H1 (cell line): Measurements from ENCODE around the gene CDH8. TPM values are rescaled to one million over a fixed set of nuclear protein-coding genes. Genes with fewer than 3 reads are reported as not detected.

ENCODE experiments used
- CTCF ChIA-PET: fragments of 300-600 bp; sonication (Branson Sonifier 250); formaldehyde crosslinking; loops from one replicate; lab custom pipeline; 2021; ENCODE audit not compliant: partially characterized antibody; lab: Charles Lee
- POLR2A ChIA-PET: fragments of 300-600 bp; sonication (Branson Sonifier 250); formaldehyde crosslinking; loops from one replicate; lab custom pipeline; 2021; ENCODE audit warnings: inconsistent platforms; ENCODE audit not compliant: partially characterized antibody; lab: Charles Lee
- DNase-seq, 2 experiments: peaks; one replicate each; pipeline versions ENCODE4 v3.0.0 to v3.0.0-alpha.2; 2010 to 2022; ENCODE audit warnings: low spot score in 2 of 2, low read depth in 1 of 2, mixed read lengths in 1 of 2
- FAIRE-seq: peaks from 2 replicates; lab custom pipeline; 2011; peaks lifted over from hg19 to GRCh38; lab: Jason Lieb, UNC
- H2AFZ ChIP-seq: 2 replicates; pipeline ENCODE4 v1.8.1; 2012; ENCODE audit warnings: low read length, inconsistent platforms
- H2AK5ac ChIP-seq: 2 replicates; pipeline ENCODE4 v1.6.1; 2013; ENCODE audit warnings: low read depth, low read length
- H2BK120ac ChIP-seq: replicated peaks from 2 replicates; pipeline ENCODE3; 2013; ENCODE audit warnings: low read depth, low read length, inconsistent platforms
- H2BK12ac ChIP-seq: 2 replicates; pipeline ENCODE4 v1.6.1; 2013; ENCODE audit warnings: low read depth, low read length
- H2BK15ac ChIP-seq: 2 replicates; pipeline ENCODE4 v1.6.1; 2013; ENCODE audit warnings: low read length
- H2BK20ac ChIP-seq: 2 replicates; pipeline ENCODE4 v1.6.1; 2013; ENCODE audit warnings: low read length
- H2BK5ac ChIP-seq: 2 replicates; pipeline ENCODE4 v1.6.1; 2013; ENCODE audit warnings: low read depth, low read length
- H3K14ac ChIP-seq: 2 replicates; pipeline ENCODE4 v1.6.1; 2013; ENCODE audit warnings: inconsistent platforms; ENCODE audit not compliant: insufficient read length
- H3K18ac ChIP-seq: 2 replicates; pipeline ENCODE4 v1.6.1; 2013; ENCODE audit warnings: low read length; ENCODE audit errors: extremely low read depth
- H3K23ac ChIP-seq: 2 replicates; pipeline ENCODE4 v1.6.1; 2013; ENCODE audit warnings: inconsistent platforms; ENCODE audit not compliant: insufficient read length
- H3K23me2 ChIP-seq: 2 replicates; pipeline ENCODE4 v1.6.1; 2013; ENCODE audit warnings: low read depth, low read length
- H3K27ac ChIP-seq: 2 replicates; pipeline ENCODE4 v1.6.1; 2011; ENCODE audit warnings: low read depth, low read length, inconsistent platforms
- H3K27me3 ChIP-seq, 4 experiments: replicated peaks in 1 of 4; 1 replicate in 1 of 4; 2 replicates in 3 of 4; pipeline versions ENCODE4 v1.6.1 to v1.8.1; 2011 to 2013; ENCODE audit warnings: low read length in 3 of 4, mild to moderate bottlenecking in 3 of 4, inconsistent platforms in 2 of 4, mixed read lengths in 2 of 4, moderate library complexity in 1 of 4; ENCODE audit not compliant: control insufficient read depth in 3 of 4, insufficient read depth in 3 of 4; ENCODE audit errors: extremely low read depth in 1 of 4
- H3K36me3 ChIP-seq, 4 experiments: 2 replicates each; pipeline versions ENCODE4 v1.6.1 to v1.8.1; 2011 to 2013; ENCODE audit warnings: mild to moderate bottlenecking in 4 of 4, low read length in 3 of 4, moderate library complexity in 2 of 4, control low read depth in 1 of 4, inconsistent platforms in 1 of 4; ENCODE audit not compliant: insufficient read depth in 4 of 4, control insufficient read depth in 2 of 4
- H3K4ac ChIP-seq: replicated peaks from 2 replicates; pipeline ENCODE3; 2013; ENCODE audit warnings: low read length, low read depth, mixed read lengths, inconsistent platforms; ENCODE audit not compliant: insufficient read length
- H3K4me1 ChIP-seq, 4 experiments: replicated peaks in 1 of 4; 1 replicate in 1 of 4; 2 replicates in 3 of 4; pipeline versions ENCODE4 v1.6.1 to v1.8.1; 2011 to 2013; ENCODE audit warnings: low read length in 3 of 4, inconsistent platforms in 2 of 4, mixed read lengths in 1 of 4; ENCODE audit not compliant: insufficient read depth in 4 of 4, control insufficient read depth in 3 of 4
- H3K4me2 ChIP-seq, 2 experiments: 2 replicates each; pipeline versions ENCODE4 v1.6.1 to v1.8.1; 2011 to 2013; ENCODE audit warnings: low read depth in 2 of 2, low read length in 2 of 2, control low read depth in 1 of 2, inconsistent platforms in 1 of 2, mild to moderate bottlenecking in 1 of 2; ENCODE audit not compliant: insufficient read depth in 1 of 2
- H3K4me3 ChIP-seq, 4 experiments: fragments of 200-600, 300-600 bp in 1 of 4; sonication (generic), shearing (Covaris generic), sonication (Bioruptor Twin) in 1 of 4; 2 replicates each; pipeline versions ENCODE4 v1.5.1 to v1.8.1; 2011 to 2016; ENCODE audit warnings: low read length in 4 of 4, low read depth in 3 of 4, control low read depth in 2 of 4, inconsistent platforms in 2 of 4, mild to moderate bottlenecking in 2 of 4, mixed read lengths in 1 of 4, moderate library complexity in 1 of 4; ENCODE audit not compliant: insufficient read depth in 2 of 4; ENCODE audit errors: extremely low read depth in 1 of 4
- H3K56ac ChIP-seq: replicated peaks from 2 replicates; pipeline ENCODE3; 2013; ENCODE audit warnings: low read depth, mild to moderate bottlenecking, mixed read lengths, low read length, inconsistent platforms; ENCODE audit not compliant: insufficient read length
- H3K79me1 ChIP-seq: 2 replicates; pipeline ENCODE4 v1.6.1; 2013; ENCODE audit warnings: low read depth, low read length, control low read depth
- H3K79me2 ChIP-seq, 2 experiments: 2 replicates each; pipeline versions ENCODE4 v1.6.1 to v1.8.1; 2012 to 2013; ENCODE audit warnings: low read length in 2 of 2, mild to moderate bottlenecking in 2 of 2, inconsistent platforms in 1 of 2; ENCODE audit not compliant: insufficient read depth in 2 of 2, control insufficient read depth in 1 of 2
- H3K9ac ChIP-seq, 4 experiments: replicated peaks in 1 of 4; 1 replicate in 1 of 4; 2 replicates in 3 of 4; pipeline versions ENCODE4 v1.6.1 to v1.8.1; 2011 to 2013; ENCODE audit warnings: low read depth in 3 of 4, low read length in 3 of 4, control low read depth in 2 of 4, mild to moderate bottlenecking in 2 of 4, moderate library complexity in 2 of 4, inconsistent platforms in 1 of 4; ENCODE audit errors: extremely low read depth in 1 of 4
- H3K9me3 ChIP-seq, 2 experiments: 2 replicates each; pipeline versions ENCODE4 v1.6.1 to v1.8.1; 2012 to 2013; ENCODE audit warnings: mild to moderate bottlenecking in 2 of 2, moderate library complexity in 2 of 2, control low read depth in 1 of 2, inconsistent platforms in 1 of 2, low read depth in 1 of 2, low read length in 1 of 2, mixed read lengths in 1 of 2; ENCODE audit not compliant: insufficient read depth in 2 of 2
- H4K20me1 ChIP-seq, 2 experiments: replicated peaks in 1 of 2; 2 replicates each; pipeline versions ENCODE3 to v1.8.1; 2011 to 2013; ENCODE audit warnings: inconsistent platforms in 2 of 2, low read length in 2 of 2, mild to moderate bottlenecking in 1 of 2; ENCODE audit not compliant: insufficient read depth in 2 of 2, control insufficient read depth in 1 of 2
- H4K5ac ChIP-seq: 2 replicates; pipeline ENCODE4 v1.6.1; 2013; ENCODE audit warnings: low read length, low read depth, mixed read lengths, inconsistent platforms; ENCODE audit not compliant: insufficient read length
- H4K8ac ChIP-seq: 2 replicates; pipeline ENCODE4 v1.8.0; 2013; ENCODE audit warnings: mild to moderate bottlenecking, moderate library complexity, low read length, inconsistent platforms; ENCODE audit not compliant: insufficient read depth; ENCODE audit errors: extremely low read depth
- H4K91ac ChIP-seq: replicated peaks from 2 replicates; pipeline ENCODE3; 2013; ENCODE audit warnings: low read length, mixed read lengths, inconsistent platforms; ENCODE audit not compliant: insufficient read length
- ATF3 ChIP-seq: IDR thresholded peaks from 2 replicates; pipeline ENCODE4 v1.6.1; 2011; ENCODE audit warnings: low read depth, mild to moderate bottlenecking, low read length; ENCODE audit not compliant: insufficient read depth
- CREB1 ChIP-seq: IDR thresholded peaks from 2 replicates; pipeline ENCODE4 v1.6.1; 2012; ENCODE audit warnings: inconsistent platforms
- EZH2 ChIP-seq: fragments of 200-600 bp; sonication (generic); IDR thresholded peaks from 2 replicates; pipeline ENCODE4 v1.7.1; 2012; ENCODE audit warnings: low read depth, mild to moderate bottlenecking, moderate library complexity, low read length, inconsistent platforms; ENCODE audit not compliant: severe bottlenecking
- JUN ChIP-seq: IDR thresholded peaks from 2 replicates; pipeline ENCODE4 v1.6.1; 2011; ENCODE audit warnings: low read depth, mild to moderate bottlenecking, improper control_type of control experiment, low read length
- POLR2AphosphoS5 ChIP-seq: IDR thresholded peaks from 2 replicates; pipeline ENCODE4 v1.6.1; 2011; ENCODE audit warnings: low read depth, low read length
- RXRA ChIP-seq: IDR thresholded peaks from 2 replicates; pipeline ENCODE4 v1.6.1; 2011; ENCODE audit warnings: low read depth, mild to moderate bottlenecking, low read length, moderate library complexity; ENCODE audit not compliant: insufficient read depth
- SAP30 ChIP-seq: fragments of 300-600 bp; sonication (generic); IDR thresholded peaks from 2 replicates; pipeline ENCODE4 v1.7.1; 2012; ENCODE audit warnings: low read length, moderate library complexity, mild to moderate bottlenecking, inconsistent platforms; ENCODE audit not compliant: insufficient read depth, insufficient replicate concordance
- SIX5 ChIP-seq: IDR thresholded peaks from 2 replicates; pipeline ENCODE4 v1.6.1; 2011; ENCODE audit warnings: mild to moderate bottlenecking, low read depth, low read length
- SRF ChIP-seq: IDR thresholded peaks from 2 replicates; pipeline ENCODE4 v1.6.1; 2011; ENCODE audit warnings: mild to moderate bottlenecking, low read depth, low read length, moderate library complexity
- USF2 ChIP-seq: IDR thresholded peaks from 2 replicates; pipeline ENCODE4 v1.6.1; 2011; ENCODE audit warnings: low read length, improper control_type of control experiment
- polyA plus RNA-seq, 7 experiments: library from polyadenylated mRNA; depleted of rRNA in 3 of 7; stranded (reverse) in 5 of 7; unstranded in 2 of 7; fragments of >200 nt in 5 of 7; fragments of 200-250 nt in 2 of 7; gene quantifications; 1 replicate in 5 of 7; 2 replicates in 1 of 7; 4 replicates in 1 of 7; pipeline versions ENCODE4 v1.2.1 to v1.2.3, GENCODE V29; 2011 to 2013; ENCODE audit warnings: missing spikeins in 2 of 7, mixed read lengths in 2 of 7
- total RNA-seq: library from RNA; stranded (reverse); fragmentation: NEBNext Ultra II Directional; extraction: Animal tissue kit (Norgen Biotek cat#: 25700); gene quantifications from 2 replicates; pipeline ENCODE4 v1.2.1, GENCODE V29; 2021

The CDH8 gene
- total and polyA plus RNA-seq, 2 of the 8 experiments (the other 6 are each of a cell fraction or from before 2014, with no cell fraction given): 7.7 to 8.4 TPM

- Histone ChIP-seq H2AK5ac (no peak overlapping the region), H2BK120ac (no peak overlapping the region), H3K9me3 (no peaks in the 10 kb centered on the region), H3K27ac (no peak overlapping the region), H2AFZ (no peak overlapping the region), H3K4ac (no peak overlapping the region), H3K79me1 (no peaks in the 10 kb centered on the region), H3K36me3 (no peaks in the 10 kb centered on the region), H3K18ac (no peak overlapping the region), H2BK12ac (no peak overlapping the region), H3K4me1 (no peaks in the 10 kb centered on the region), H3K14ac (no peak overlapping the region), H3K4me3 (no peak overlapping the region), H2BK15ac (no peak overlapping the region), H4K20me1 (no peaks in the 10 kb centered on the region), H3K23me2 (no peaks in the 10 kb centered on the region), H3K56ac (no peak overlapping the region), H3K79me2 (no peaks in the 10 kb centered on the region), H3K4me2 (no peak overlapping the region), H2BK5ac (no peak overlapping the region), H4K5ac (no peak overlapping the region), H3K23ac (no peak overlapping the region), H3K27me3 (no peaks in the 10 kb centered on the region), H4K8ac (no peak overlapping the region), H2BK20ac (no peak overlapping the region), H3K9ac (no peak overlapping the region), H4K91ac (no peak overlapping the region)
- POLR2A ChIA-PET: no interaction called here
- no peak for TF ChIP-seq JUN
- no peak for TF ChIP-seq CREB1
- TF ChIP-seq RXRA: no peak
- TF ChIP-seq USF2: no peak
- no peak for TF ChIP-seq SAP30
- no peak for TF ChIP-seq ATF3
- no peak for TF ChIP-seq SIX5
- no peak for TF ChIP-seq EZH2
- TF ChIP-seq POLR2AphosphoS5: no peak
- no peak for TF ChIP-seq SRF
- CTCF ChIA-PET: no interaction called here
- FAIRE-seq: no peak
- no peak for DNase-seq
Observed at GRCh38 chr16:61645561-61645960, 390.7 kb downstream of the CDH8 start.
